Ascending aorta (tissue), 2 donors: ENCODE measurements around the gene ACOX1. TPM values are rescaled to one million over a fixed set of nuclear protein-coding genes. Genes with fewer than 3 reads are reported as not detected.

Source experiments
- DNase-seq, 2 donors: peaks; one replicate each; pipeline ENCODE4 v3.0.0-alpha.2; 2019; ENCODE audit warnings: low spot score in 2 of 2
- H3K27ac ChIP-seq, 2 donors: fragments of 200-600 bp; sonication (generic); one replicate each; pipeline ENCODE4 v1.5.1; 2016 to 2017; ENCODE audit warnings: mild to moderate bottlenecking in 1 of 2
- H3K27me3 ChIP-seq: fragments of 200-600 bp; sonication (generic); one replicate; pipeline ENCODE4 v1.5.1; 2017
- H3K36me3 ChIP-seq, 2 donors: fragments of 200-600 bp; sonication (generic); one replicate each; pipeline ENCODE4 v1.5.1; 2016
- H3K4me1 ChIP-seq, 2 donors: fragments of 200-600 bp; sonication (generic); one replicate each; pipeline ENCODE4 v1.5.1; 2016 to 2017; ENCODE audit warnings: mild to moderate bottlenecking in 1 of 2
- H3K4me3 ChIP-seq, 2 donors: fragments of 200-600 bp; sonication (generic); one replicate each; pipeline ENCODE4 v1.5.1; 2016 to 2017; ENCODE audit warnings: mild to moderate bottlenecking in 1 of 2
- H3K9me3 ChIP-seq, 2 donors: fragments of 200-600 bp; sonication (generic); one replicate each; pipeline ENCODE4 v1.5.1; 2016
- CTCF ChIP-seq, 3 experiments: fragments of 200-600 bp in 2 of 3; fragments of 450-650 bp in 1 of 3; sonication (generic) in 2 of 3; IDR thresholded peaks; one replicate each; pipeline ENCODE4 v1.5.1; 2016 to 2019; ENCODE audit warnings: antibody characterized with exemption in 3 of 3, mild to moderate bottlenecking in 1 of 3, moderate library complexity in 1 of 3
- intact Hi-C: fragments of 100-400 bp; cut with DNase I; formaldehyde crosslinking; loops from one replicate; pipeline ENCODE4 v1.15.1; 2023
- total RNA-seq: library from RNA; depleted of rRNA; stranded (reverse); fragments of >200 nt; gene quantifications from one replicate; pipeline ENCODE4 v1.1.0, GENCODE V29; 2016

Gene ACOX1
- total RNA-seq, 1 donor from 2014 or later = 18.5 TPM

DNA sequence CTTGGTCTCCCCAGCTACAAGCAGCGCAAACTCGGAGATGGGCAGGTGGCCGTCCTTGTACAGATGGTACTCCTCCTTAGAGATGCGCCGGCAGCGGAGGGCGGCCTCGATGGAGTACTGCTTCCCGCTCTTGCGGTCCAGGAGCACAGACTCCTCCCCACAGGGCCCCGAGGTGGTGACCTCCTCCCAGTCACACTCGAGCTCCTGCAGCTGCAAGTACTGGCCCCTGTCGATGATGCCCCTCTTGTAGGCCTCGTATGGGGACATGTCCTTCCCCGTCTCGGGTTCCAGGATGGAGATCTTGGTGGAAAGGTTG is 28.8 kb upstream of the ACOX1 start:
- H3K27me3 ChIP-seq = no peaks in the 10 kb centered on the region
- H3K36me3 ChIP-seq = no peaks in the 10 kb centered on the region
- no peak for TF ChIP-seq CTCF (IDR thresholded peaks at IDR 0.05)
- intact Hi-C loops = no loop called here
- no peak overlapping the region for H3K27ac ChIP-seq
- no peaks in the 10 kb centered on the region for H3K4me1 ChIP-seq
- no peak for DNase-seq
- H3K4me3 ChIP-seq = no peak overlapping the region
- no peaks in the 10 kb centered on the region for H3K9me3 ChIP-seq

- no peak for TF ChIP-seq CTCF (IDR thresholded peaks at IDR 0.05)
- intact Hi-C loops = no loop called here
- no peak for DNase-seq
- Histone ChIP-seq H3K9me3 (no peaks in the 10 kb centered on the region), H3K4me1 (no peaks in the 10 kb centered on the region), H3K27me3 (no peaks in the 10 kb centered on the region), H3K27ac (no peak overlapping the region), H3K4me3 (no peak overlapping the region), H3K36me3 (no peaks in the 10 kb centered on the region)
Measured at GRCh38 chr17:76007131-76007849, 28.3 kb upstream of the ACOX1 start.

- Histone ChIP-seq H3K36me3 (no peaks in the 10 kb centered on the region), H3K27me3 (no peaks in the 10 kb centered on the region), H3K9me3 (no peaks in the 10 kb centered on the region), H3K4me1 (no peaks in the 10 kb centered on the region), H3K4me3 (no peak overlapping the region), H3K27ac (no peak overlapping the region)
- intact Hi-C loops = loop anchor here (2.0 kb wide), 1 partner anchor 101 kb away; the partner anchor contains the start of gene MRPL38
- peak in 1 of 2 donors; percentile 80 for DNase-seq
- TF ChIP-seq CTCF (IDR thresholded peaks at IDR 0.05) = peak; percentile 42 to 56 (median 45)
Measured at GRCh38 chr17:76005263-76006149, 26.5 kb upstream of the ACOX1 start.

- no peaks in the 10 kb centered on the region for H3K4me1 ChIP-seq
- no peaks in the 10 kb centered on the region for H3K36me3 ChIP-seq
- H3K4me3 ChIP-seq = no peak overlapping the region
- no peak for TF ChIP-seq CTCF (IDR thresholded peaks at IDR 0.05)
- intact Hi-C loops = loop anchor here (2.0 kb wide), 1 partner anchor 100 kb away; the partner anchor contains the start of gene MRPL38
- DNase-seq = no peak
- no peaks in the 10 kb centered on the region for H3K27me3 ChIP-seq
- no peaks in the 10 kb centered on the region for H3K9me3 ChIP-seq
- no peak overlapping the region for H3K27ac ChIP-seq
Measured at GRCh38 chr17:76004750-76005262, 25.8 kb upstream of the ACOX1 start.

- no peak for TF ChIP-seq CTCF (IDR thresholded peaks at IDR 0.05)
- DNase-seq = no peak
- Histone ChIP-seq H3K9me3 (no peaks in the 10 kb centered on the region), H3K4me1 (no peaks in the 10 kb centered on the region), H3K27ac (no peak overlapping the region), H3K4me3 (no peak overlapping the region), H3K36me3 (no peaks in the 10 kb centered on the region), H3K27me3 (no peaks in the 10 kb centered on the region)
- intact Hi-C loops = loop anchor here (2.0 kb wide), 1 partner anchor 99 kb away; the partner anchor contains the start of gene MRPL38
Measured at GRCh38 chr17:76003915-76004314, 24.9 kb upstream of the ACOX1 start.
